ENCODE results near the gene PARP2.
"Not testable (repeated sequence)": the region's sequence is repeated elsewhere in the genome, so short reads cannot be mapped to it uniquely, and the experiment has no call there.

Gene PARP2, protein sequence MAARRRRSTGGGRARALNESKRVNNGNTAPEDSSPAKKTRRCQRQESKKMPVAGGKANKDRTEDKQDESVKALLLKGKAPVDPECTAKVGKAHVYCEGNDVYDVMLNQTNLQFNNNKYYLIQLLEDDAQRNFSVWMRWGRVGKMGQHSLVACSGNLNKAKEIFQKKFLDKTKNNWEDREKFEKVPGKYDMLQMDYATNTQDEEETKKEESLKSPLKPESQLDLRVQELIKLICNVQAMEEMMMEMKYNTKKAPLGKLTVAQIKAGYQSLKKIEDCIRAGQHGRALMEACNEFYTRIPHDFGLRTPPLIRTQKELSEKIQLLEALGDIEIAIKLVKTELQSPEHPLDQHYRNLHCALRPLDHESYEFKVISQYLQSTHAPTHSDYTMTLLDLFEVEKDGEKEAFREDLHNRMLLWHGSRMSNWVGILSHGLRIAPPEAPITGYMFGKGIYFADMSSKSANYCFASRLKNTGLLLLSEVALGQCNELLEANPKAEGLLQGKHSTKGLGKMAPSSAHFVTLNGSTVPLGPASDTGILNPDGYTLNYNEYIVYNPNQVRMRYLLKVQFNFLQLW

DNA sequence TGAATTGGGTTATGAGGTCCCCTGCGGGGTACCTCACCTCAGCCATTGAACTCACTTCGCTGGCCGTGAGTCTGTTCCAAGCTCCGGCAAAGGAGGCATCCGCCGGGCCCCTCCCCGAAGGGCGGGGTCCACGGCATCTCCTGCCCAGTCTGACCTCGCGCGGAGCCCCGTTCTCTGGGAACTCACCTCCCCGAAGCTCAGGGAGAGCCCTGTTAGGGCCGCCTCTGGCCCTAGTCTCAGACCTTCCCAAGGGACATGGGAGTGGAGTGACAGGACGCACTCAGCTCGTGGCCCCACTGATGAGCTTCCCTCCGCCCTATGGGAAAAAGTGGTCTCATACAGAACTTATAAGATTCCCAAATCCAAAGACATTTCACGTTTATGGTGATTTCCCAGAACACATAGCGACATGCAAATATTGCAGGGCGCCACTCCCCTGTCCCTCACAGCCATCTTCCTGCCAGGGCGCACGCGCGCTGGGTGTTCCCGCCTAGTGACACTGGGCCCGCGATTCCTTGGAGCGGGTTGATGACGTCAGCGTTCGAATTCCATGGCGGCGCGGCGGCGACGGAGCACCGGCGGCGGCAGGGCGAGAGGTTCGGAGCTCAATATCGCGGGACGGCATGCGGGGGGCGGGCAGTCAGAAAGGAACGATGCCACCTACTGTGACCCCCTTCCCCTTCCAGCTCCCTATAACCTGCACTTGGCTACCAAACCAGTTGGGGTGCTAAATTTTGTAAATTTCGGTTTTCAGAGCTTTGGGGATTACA lies at the start of gene PARP2:
PARP2 (plus strand) TSS at position 544 of the 770 bp plus-strand sequence; CDS start at position 551, 7 bp downstream.
- peak; percentile 94 for DNase-seq

DNA sequence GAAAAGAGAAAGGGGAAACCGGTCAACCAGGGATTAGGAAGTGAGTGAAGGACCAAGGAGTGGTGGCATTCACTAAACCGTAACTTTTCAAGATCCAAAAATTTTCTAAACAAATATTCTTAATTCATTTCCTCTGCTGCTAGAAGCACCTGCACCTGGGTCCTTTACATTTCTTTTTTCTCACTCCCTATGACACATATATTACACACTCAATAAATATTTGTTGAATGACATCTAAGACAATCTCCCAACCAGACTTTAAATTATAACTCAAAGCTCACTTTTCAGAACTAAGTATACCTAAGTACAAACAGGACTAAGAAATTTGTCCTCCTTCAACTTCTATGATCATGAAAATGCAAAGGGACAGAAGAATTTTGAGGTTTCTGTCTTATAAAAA lies 48.8 kb upstream of the PARP2 start:
- no peak for DNase-seq

DNA sequence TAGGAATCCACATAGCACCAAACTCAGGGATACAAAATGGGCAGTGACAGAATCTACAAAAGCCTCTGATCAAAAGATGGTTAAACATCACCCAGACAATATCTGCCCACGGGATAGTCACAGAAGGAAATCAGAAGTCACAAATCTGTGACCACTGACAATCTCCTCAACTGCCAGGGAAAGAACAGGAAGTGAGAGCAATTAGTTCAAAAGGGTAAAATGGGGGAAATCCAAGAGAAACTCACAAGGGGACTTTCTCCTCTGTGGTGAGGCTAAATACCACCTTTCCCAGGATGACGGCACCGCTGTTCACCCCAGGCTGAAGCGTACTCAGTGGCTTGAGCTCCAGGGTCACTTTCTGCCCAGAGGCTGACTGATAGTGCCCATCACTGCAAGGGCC lies 48.4 kb upstream of the PARP2 start:
- DNase-seq, result no peak

DNA sequence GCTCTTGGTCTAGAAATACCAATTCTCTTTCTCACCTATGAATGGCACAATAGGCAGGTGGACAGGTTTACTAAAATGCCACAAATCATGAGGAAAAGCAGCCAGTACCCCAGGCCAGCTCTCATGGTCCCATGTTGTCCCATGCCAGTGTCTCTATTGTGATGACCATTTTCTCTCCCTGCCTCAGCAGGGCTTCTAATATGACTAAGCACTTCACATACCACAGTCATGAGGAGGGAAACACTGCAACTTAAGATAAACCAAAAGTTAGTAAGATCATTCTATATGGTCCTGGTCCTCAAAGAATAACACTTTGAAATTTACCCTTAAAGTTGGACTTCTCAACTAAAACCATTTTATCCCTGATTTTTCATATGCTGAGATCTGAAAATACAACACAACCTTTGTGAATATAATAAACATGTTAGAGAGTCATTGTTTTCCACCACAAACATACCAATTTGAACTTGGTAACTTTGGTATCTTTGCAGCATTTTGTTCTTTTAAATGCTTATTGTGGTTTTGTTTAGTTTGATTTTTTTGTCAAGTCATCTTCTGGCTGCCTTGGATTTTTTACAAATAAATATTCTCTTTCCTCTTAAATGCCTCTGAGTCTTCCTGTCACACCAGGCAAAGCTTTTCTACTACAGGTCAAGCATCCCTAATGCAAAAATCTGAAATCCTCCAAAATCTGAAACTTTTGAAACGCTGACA lies 41.2 kb upstream of the PARP2 start:
- DNase-seq, result no peak

DNA sequence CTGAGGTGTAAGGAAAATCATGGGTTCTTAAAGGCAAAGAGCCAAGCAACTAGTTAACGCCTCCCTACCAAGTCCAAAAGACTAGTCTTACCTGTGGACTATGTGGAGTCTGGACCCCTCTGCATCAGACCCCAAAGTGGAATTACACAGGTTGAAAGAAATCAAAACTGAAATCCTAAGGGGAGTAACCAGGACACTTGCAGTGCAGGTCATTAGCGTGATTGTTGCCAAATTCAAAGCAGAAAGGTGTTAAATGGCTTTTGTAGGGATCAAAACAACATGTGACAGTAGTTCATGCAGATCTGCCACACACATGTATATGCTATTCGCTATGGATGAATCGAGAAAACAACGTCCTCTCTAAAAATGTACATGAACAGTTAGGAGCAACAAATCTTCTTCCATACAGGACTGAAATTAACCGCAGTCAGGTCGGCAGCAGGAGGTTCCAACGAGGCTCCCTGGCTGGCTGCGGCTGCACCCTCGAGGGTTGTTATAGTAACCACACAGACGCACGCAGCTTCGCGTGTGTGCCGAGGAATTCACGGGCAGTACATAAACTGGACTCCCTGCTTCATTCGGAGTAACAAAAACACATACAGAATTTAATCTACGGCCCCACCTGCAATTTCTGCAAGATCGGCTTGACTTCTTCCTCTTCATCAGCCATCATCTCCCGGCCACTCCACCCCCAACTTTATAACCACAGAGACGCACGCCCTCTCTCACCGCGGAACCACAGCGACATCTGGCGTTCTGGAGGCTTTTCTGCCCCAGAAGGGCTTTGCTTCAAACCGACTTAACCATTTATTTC lies 38.0 kb upstream of the PARP2 start, which contains the start of gene TTC5:
TTC5 (minus strand) TSS at position 687 of the 814 bp plus-strand sequence; CDS start at position 673, 14 bp downstream.
- peak; percentile 83 for DNase-seq

DNA sequence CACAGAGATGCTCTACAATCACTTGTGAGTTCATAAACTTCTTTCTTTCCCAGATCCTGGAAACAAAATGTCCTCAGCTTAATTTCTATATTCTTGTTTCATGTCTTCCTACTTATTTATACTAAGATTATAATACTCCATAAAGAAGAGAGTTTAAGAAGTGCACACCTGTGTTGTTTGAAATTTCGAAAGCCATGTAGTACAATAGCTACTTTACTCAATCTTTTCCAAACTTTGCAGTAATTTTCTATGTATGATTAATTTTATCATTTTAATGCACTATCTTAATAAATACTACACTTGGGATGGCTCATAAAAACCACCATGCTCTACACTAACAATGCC lies 37.4 kb upstream of the PARP2 start:
- no peak for DNase-seq

DNA sequence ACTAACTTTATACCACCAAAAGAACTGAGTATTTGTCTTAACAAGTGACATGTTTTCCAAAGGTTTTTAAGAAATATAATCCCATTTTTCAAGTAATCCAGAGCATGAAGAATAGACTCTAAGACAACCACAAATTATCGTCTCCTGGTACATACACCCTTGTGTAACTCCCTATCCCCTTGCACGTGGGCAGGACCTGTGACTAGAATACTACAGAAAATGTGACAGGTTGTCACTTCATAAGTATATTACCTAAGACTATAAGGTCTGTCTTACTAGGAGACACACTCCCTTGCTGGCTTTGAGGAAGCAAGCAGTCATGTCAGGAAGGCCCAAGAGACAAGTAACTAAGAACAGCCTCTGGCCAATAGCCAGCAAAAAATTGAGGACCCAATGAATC lies 29.4 kb upstream of the PARP2 start:
- no peak for DNase-seq

DNA sequence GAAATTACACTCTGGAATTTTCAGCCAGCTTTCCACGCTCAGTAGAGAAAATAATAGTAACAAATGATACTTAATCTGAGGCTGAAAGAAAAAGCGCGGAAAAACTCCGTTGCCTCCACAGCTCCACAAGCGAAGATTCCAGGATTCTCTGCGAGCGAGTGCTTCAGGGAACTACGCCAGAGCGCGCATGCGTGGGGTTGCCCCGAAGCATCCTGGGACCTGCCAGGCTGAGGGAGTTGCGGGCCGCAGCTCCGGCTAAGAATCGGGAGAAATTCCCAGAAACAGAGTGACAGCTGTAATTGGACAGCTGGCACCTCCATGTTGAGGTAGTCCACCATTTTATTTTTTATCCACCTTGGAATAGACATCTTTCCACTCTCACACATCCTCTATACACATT lies 25.7 kb upstream of the PARP2 start:
- DNase-seq, result no peak

DNA sequence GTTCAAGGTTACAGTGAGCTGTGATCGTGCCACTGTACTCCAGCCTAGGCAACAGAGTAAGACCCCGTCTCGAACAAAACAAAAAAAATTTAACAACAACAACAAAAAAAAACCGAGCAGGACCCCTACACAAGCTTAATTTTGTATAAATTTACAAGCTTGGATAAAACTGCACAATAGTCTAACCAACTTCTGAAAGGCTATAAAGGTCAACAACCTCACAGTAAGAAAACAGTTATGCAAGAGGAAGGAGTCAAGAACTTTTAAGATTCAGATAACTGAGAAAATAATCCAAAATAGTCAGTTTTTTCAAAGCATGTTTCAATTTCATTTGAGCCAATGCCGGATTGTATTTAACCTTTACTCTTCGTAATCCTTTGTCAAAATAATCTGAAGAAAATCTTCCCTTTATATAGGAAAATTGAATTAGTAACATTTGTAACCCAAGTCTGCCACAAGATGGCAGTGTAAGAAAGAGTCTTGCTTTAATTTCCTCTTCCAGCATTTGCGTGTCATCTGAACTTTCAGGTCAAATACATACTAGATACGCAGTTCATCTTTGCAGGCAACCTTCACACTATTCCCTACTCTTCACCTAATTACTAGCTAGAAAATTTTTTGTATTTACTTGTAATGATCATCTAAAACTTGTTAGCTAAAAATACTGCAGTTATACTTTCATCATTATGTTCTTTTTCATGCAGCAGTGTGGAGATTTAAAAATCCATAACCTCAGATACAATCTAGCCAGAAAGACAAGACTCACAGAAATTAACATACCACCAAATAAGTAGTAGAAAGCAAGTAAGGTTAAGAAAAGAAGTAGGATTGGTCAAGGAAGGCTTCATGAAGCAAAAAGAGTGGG lies 16.2 kb upstream of the PARP2 start:
- no peak for DNase-seq

DNA sequence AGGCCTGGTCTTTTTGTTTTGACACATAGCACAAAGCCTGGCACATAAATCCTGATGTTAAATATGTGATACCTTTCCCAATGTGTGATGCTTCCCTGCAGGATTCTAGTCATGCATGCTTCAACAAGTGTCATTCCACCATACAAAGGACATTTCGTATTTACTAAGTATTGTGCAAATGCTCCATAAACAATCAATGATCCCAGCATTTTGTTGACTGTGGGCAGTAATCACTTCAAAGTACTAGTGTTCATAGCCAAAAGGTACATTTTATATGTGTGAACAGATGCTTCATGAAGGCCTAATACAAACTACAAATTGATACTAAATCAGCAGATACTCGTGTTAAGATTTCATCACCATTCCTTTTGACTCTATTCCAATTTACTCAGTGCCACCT lies 14.7 kb upstream of the PARP2 start:
- DNase-seq, result no peak

DNA sequence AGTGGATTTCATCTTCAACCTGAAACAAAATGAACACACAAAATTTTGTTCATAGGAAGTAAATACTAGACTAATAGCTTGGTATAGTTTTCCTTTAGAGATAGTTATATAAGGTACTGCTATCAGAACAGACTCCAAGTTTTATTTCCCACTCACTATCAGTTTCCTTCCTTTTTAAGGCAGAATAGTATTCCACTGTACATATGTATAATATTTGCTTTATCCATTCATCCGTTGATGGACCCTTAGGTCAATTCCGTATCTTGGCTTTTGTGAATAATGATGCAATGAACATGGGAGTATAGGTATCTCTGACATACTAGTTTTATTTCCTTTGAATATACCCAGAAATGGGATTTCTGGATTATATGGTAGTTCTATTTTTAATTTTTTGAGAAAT lies 14.1 kb upstream of the PARP2 start:
- DNase-seq, result no peak

DNA sequence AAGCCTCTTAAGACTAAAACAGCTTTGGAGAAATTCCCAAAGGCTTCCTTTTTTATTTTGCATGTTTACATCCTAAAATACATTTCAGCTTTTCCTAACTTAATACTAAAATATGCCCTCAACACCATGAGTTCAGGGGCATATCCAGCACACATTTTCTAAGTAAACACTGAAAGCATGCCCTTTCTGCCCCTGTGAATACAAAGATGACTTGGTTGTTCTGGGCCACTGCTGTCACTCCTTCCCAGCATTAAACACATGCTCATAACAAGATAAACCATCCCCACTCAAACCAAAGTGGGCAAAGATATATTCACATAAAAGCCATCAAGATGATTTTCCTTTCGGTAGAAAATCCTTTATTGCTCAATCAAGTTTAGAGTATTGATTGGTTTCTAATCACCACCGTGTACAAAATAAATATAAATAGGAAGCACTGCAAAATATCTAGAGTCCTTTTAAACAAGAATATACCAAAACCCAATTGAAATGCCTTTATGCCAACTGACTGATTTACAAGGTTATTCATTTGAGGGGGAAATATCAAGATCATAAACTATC lies 12.3 kb upstream of the PARP2 start:
- DNase-seq, result no peak

DNA sequence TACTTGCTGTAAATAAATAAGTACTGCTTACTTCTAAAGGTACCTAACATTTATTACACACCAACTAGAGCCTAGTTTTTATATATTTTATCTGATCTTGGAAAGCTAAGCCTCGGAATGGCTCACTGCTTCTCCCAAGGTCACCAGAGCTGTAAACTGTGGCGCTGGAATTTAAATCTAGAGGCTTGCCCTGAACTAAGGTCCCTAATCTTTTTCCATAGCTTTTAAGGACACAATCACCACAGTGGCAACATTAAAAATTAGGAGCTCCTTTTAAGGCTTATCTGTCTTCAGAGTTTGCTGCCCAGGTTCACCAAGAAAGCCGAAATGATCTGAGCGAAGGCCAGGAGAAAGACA lies 11.0 kb upstream of the PARP2 start:
- DNase-seq, result no peak

DNA sequence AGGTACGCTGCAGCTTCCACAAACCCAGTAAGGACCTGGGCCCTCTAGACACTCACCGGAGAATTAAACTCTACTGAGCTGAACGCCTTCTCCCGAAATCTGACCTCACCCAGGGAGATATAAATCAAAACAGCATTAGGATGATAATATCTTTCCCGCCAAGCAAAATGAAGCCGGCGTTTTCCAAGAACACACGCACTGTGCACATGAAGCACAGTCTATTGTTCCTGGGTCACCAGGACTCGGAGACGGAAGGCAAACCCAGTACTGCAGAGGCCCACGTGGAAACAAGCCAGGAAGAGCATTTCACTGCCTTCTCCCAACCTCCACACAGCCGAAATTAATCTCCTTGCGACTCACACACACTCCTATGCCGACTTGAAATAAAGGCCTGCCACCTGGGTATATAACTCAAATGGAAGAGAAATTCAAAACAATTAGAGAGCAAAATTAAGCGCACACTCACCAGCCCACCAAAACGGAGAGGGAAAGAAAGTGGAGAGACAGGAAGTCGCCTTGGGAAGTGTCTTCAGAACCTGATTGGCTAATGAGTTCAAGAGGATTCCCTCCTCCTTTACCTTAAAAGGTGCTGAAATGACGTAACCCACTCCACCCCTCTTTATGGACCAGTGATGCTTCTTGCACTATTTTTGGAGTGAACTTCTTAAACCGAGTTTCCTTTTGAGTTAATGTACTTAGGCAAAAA lies 10.5 kb upstream of the PARP2 start, which contains the start of gene CCNB1IP1:
CCNB1IP1 (minus strand) TSS at position 492 of the 706 bp plus-strand sequence. CDS start 16,756 bp downstream, outside the sequence.
- peak; percentile 32 for DNase-seq

DNA sequence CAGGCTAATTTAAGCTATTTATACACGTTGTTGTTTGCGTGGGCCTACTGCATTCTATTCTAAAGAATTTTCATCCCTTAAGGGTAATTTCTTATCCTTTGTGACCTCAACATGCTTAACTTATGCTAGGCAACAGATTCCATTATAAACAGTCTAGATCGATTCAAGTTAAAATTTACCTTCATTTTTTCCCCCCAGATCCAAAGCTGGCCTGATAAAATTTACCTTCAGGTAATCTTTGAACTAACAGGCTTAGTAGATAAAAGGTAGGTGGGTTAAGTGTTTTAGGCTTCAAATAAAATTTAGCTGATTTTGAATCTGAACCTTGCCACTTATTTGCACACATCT lies 10.0 kb upstream of the PARP2 start:
- no peak for DNase-seq

DNA sequence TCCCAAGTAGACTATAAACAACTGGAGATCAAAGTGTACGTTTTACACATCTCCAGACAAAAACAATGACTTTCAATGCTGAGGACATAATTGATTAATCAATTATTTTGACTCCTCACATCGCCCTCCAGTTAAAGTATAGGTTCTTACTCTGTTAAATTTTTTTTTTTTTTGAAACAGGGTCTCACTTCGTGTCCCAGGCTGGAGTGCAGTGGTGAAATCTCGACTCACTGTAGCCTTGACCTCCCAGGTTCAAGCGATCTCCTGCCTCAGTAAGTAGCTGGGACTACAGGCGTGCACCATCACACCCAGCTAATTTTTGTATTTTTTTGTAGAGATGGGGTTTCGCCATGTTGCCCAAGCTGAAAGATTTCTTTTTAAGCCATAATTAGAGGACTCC lies 9.4 kb upstream of the PARP2 start:
- DNase-seq, result no peak

DNA sequence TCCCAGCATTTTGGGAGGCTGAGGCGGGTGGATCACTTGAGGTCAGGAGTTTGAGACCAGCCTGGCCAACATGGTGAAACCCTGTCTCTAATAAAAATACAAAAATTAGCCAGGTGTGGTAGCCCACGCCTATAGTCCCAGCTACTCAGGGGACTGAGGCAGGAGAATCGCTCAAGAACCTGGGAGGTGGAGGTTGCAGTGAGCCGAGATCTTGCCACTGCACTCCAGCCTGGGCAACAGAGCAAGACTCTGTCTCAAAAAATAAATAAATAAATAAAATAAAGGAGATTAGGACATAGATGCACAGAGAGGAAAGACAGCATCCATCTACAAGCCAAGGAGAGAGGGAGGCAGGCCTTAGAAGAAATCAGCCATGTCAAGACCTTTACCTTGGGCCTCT lies 2.4 kb upstream of the PARP2 start:
- not testable (repeated sequence) for DNase-seq

DNA sequence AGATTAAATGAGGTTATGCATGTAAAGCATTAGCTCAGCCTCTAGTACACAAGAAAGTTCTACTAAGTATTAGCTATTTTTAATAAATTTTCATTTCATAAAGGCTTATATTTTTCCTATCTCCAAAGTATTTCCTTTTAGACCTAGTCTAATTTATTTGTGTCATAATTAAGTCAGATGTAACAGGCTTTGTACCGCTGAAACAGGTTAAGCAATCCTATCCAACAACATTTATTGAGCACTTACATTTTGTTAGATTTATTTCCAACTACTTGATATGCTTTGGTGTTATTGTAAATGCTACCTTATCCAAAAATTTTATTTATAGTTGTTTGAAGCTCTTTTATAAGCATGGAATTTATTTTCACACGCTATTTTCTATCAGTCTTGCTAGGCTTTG lies 1.8 kb upstream of the PARP2 start:
- no peak for DNase-seq

DNA sequence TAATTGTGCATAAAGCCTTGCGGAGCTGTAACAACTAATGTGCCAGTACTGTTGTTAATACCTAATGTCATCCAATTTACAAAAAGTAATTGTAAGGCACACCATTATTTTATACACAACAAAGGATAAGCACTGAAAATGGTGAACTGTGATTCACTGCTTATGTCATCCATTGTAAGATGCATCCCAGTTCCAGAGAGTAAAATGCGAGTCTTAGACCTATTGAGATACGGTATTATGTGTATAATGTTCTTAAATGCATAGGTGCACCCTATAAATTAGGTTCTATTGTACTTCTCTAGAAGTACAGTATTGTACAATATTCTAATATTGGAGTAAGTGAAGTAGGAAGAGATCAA lies 406 bp downstream of the PARP2 start:
- DNase-seq, result no peak

DNA sequence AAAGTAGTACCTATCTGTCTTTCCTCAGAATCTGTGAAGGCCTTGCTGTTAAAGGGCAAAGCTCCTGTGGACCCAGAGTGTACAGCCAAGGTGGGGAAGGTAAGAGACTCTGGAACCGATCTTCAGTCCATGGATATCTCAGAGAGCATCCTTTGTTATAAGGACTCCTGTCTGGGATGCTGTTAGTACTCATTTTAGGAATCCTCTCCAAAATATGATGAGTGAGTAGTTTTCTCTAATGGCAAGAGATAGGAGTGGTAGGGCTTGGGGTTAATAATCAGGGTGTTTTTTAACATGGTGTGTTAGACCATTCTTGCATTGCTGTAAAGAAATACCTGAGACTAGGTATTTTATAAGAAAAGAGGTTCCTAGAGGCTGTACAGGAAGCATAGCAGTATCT lies 1.9 kb downstream of the PARP2 start:
- no peak for DNase-seq

DNA sequence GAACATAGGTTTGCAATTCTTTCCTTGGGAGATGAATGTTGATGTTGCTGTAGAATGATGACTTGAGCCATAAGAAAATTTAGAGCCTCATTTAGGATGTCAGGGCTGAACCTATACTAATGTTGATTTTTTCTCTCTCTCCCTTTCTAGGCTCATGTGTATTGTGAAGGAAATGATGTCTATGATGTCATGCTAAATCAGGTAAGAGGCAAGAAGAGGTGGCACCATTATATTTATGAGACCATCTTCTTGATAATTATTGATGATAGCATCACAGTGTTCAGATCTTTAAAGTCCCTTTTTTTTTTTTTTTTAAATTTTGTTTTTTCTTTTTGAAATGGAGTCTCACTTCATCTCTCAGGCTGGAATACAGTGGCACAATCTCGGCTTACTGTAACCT lies 3.3 kb downstream of the PARP2 start:
- no peak for DNase-seq
